RWPE2 (cell line): ENCODE results near the gene SCN4B.

Experiments used
- ATAC-seq: fragments of 200-7000 bp; cut with Tn5 transposase; 3 replicates; pipeline ENCODE4 v1.9.1; 2021; ENCODE audit warnings: low read depth
- DNase-seq: peaks from one replicate; pipeline ENCODE4 v3.0.0-alpha.2; 2020; ENCODE audit warnings: low spot score
- H3K27ac ChIP-seq: fragments of 450-650 bp; 2 replicates; pipeline ENCODE4 v1.5.1; 2017; ENCODE audit warnings: mild to moderate bottlenecking; ENCODE audit not compliant: poor library complexity, severe bottlenecking
- H3K27me3 ChIP-seq: fragments of 250-450 bp; sonication (Bioruptor Pico); 2 replicates; pipeline ENCODE4 v1.5.1; 2021; ENCODE audit warnings: mild to moderate bottlenecking, moderate library complexity; ENCODE audit not compliant: insufficient read depth, poor library complexity, severe bottlenecking
- H3K36me3 ChIP-seq: fragments of 250-450 bp; sonication (Bioruptor Pico); 2 replicates; pipeline ENCODE4 v1.5.1; 2020; ENCODE audit warnings: low read depth, mild to moderate bottlenecking, moderate library complexity
- H3K4me1 ChIP-seq: fragments of 250-450 bp; sonication (Bioruptor Pico); 2 replicates; pipeline ENCODE4 v1.5.1; 2021; ENCODE audit warnings: mild to moderate bottlenecking, moderate library complexity; ENCODE audit not compliant: insufficient read depth, poor library complexity, severe bottlenecking
- H3K4me3 ChIP-seq: fragments of 250-450 bp; sonication (Bioruptor Pico); 2 replicates; pipeline ENCODE4 v1.5.1; 2021; ENCODE audit warnings: mild to moderate bottlenecking, moderate library complexity; ENCODE audit not compliant: severe bottlenecking
- H3K9me3 ChIP-seq: fragments of 250-450 bp; sonication (Bioruptor Pico); 2 replicates; pipeline ENCODE4 v1.5.1; 2021; ENCODE audit warnings: mild to moderate bottlenecking, moderate library complexity; ENCODE audit not compliant: severe bottlenecking
- TF ChIP-seq, protein P1 (sequence below): fragments of 450-650 bp; IDR thresholded peaks from one replicate; pipeline ENCODE4 v1.5.1; 2017; ENCODE audit warnings: mild to moderate bottlenecking, moderate library complexity; ENCODE audit not compliant: poor library complexity, severe bottlenecking

The SCN4B gene

DNA sequence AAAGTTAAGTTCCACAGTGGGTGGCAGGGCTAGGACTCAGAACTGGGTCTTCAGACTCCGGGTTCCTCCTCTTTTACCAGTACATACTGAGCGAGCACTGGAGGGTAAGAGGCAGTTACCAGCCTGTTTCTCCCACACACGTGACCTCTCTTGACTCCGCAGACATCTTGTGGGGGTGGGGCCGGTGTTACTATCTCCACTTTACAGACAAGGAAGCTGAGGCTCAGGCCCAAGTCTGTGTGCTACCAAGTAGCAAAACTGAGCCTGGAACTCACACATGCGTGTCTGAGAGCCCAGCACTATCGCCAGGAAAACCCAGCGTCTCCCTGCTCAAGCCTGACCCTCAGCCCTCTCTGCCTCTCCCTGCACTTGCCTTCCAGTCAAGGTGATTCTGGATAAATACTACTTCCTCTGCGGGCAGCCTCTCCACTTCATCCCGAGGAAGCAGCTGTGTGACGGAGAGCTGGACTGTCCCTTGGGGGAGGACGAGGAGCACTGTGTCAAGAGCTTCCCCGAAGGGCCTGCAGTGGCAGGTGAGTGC is 49.8 kb downstream of the SCN4B start:
- Histone ChIP-seq H3K4me3 (no peak overlapping the region), H3K9me3 (no peaks in the 10 kb centered on the region), H3K36me3 (no peaks in the 10 kb centered on the region), H3K27ac (no peak overlapping the region), H3K27me3 (no peaks in the 10 kb centered on the region), H3K4me1 (no peaks in the 10 kb centered on the region)
- TF ChIP-seq, protein P1, sequence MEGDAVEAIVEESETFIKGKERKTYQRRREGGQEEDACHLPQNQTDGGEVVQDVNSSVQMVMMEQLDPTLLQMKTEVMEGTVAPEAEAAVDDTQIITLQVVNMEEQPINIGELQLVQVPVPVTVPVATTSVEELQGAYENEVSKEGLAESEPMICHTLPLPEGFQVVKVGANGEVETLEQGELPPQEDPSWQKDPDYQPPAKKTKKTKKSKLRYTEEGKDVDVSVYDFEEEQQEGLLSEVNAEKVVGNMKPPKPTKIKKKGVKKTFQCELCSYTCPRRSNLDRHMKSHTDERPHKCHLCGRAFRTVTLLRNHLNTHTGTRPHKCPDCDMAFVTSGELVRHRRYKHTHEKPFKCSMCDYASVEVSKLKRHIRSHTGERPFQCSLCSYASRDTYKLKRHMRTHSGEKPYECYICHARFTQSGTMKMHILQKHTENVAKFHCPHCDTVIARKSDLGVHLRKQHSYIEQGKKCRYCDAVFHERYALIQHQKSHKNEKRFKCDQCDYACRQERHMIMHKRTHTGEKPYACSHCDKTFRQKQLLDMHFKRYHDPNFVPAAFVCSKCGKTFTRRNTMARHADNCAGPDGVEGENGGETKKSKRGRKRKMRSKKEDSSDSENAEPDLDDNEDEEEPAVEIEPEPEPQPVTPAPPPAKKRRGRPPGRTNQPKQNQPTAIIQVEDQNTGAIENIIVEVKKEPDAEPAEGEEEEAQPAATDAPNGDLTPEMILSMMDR: no peak
- no peak for DNase-seq
- no peak for ATAC-seq

GRCh38 chr11:118100691-118101232 is 51.9 kb downstream of the SCN4B start:
- Histone ChIP-seq H3K27me3 (no peaks in the 10 kb centered on the region), H3K9me3 (no peaks in the 10 kb centered on the region), H3K4me1 (no peaks in the 10 kb centered on the region), H3K27ac (no peak overlapping the region), H3K4me3 (no peak overlapping the region), H3K36me3 (no peaks in the 10 kb centered on the region)
- ATAC-seq (no peak; the same call in 2 of the 3 replicates), DNase-seq (no peak)
- TF ChIP-seq, protein P1: no peak

DNA sequence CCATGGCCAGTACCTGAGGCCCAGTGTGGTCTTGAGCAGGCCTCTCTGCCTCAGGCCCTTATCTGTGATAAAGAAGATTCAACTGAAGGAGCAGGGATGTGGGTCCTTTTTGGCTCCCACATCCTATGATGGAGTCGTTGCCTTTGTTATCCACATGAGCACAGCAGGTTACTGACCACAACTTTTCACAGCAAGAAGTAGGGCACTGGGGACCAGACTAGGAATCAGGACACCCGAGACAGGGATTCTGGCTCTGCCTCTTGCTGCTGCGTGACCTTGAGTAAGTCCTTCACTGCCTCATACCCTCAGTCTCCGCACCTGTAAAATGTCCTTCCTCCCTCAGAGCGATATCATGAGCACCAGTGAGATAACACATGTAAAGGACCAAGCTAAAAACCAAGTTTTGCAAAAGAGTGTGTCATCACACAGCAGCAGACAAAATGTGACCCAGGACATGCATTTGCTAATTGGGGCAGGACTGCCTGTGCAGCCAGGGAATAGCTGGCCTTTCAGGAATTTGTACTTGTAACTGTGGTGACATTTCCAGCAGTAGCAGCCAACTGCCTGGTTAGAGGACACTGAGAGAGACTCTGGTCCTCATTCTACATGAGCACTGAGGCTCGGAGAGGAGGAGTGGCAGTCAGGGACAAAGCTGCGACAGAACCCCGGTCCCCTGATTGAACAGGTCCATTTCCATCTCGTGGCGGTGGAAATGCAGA is 52.6 kb downstream of the SCN4B start:
- Histone ChIP-seq H3K4me1 (no peaks in the 10 kb centered on the region), H3K4me3 (no peak overlapping the region), H3K27me3 (no peaks in the 10 kb centered on the region), H3K36me3 (no peaks in the 10 kb centered on the region), H3K9me3 (no peaks in the 10 kb centered on the region), H3K27ac (no peak overlapping the region)
- DNase-seq (no peak), ATAC-seq (no peak)
- TF ChIP-seq, protein P1: no peak

- ATAC-seq (no peak), DNase-seq (no peak)
- no peak overlapping the region for H3K27ac ChIP-seq
- H3K4me3 ChIP-seq: no peak overlapping the region
- H3K36me3 ChIP-seq: no peaks in the 10 kb centered on the region
- TF ChIP-seq, protein P1: no peak
- H3K9me3 ChIP-seq: no peaks in the 10 kb centered on the region
- no peaks in the 10 kb centered on the region for H3K4me1 ChIP-seq
- H3K27me3 ChIP-seq: no peaks in the 10 kb centered on the region
Observed at GRCh38 chr11:118098996-118099837, 53.4 kb downstream of the SCN4B start.
